ENCODE measurements around the gene KRTAP3-3.

Gene KRTAP3-3

GRCh38 chr17:40956401-40957254 lies 37.3 kb downstream of the KRTAP3-3 start:
- DNase-seq, result no peak

- DNase-seq, result no peak
These were observed 40.1 kb downstream of the KRTAP3-3 start for GRCh38 chr17:40953881-40954280.

- no peak for DNase-seq
These were observed 41.3 kb downstream of the KRTAP3-3 start for GRCh38 chr17:40952661-40953060.

GRCh38 chr17:40952154-40952553 lies 41.8 kb downstream of the KRTAP3-3 start:
- no peak for DNase-seq

- no peak for DNase-seq
These were observed 42.8 kb downstream of the KRTAP3-3 start for GRCh38 chr17:40951011-40951622.

- DNase-seq, result no peak
These were observed 43.8 kb downstream of the KRTAP3-3 start for GRCh38 chr17:40950176-40950575.

GRCh38 chr17:40949418-40949817 lies 44.5 kb downstream of the KRTAP3-3 start:
- no peak for DNase-seq

GRCh38 chr17:40947929-40948328 lies 46.0 kb downstream of the KRTAP3-3 start:
- DNase-seq, result no peak

GRCh38 chr17:40945414-40945813 lies 48.5 kb downstream of the KRTAP3-3 start:
- no peak for DNase-seq

GRCh38 chr17:40944531-40944930 lies 49.4 kb downstream of the KRTAP3-3 start:
- DNase-seq, result no peak
